Heart left ventricle (tissue), 16 donors: ENCODE data around the gene IBTK. TPM values are rescaled to one million over a fixed set of nuclear protein-coding genes. Genes with fewer than 3 reads are reported as not detected.
A peak's percentile ranks its signal among the peaks of the same experiment; 100 is the strongest.

ENCODE experiments used
- ATAC-seq, 4 donors: fragments of 200-7000 bp; cut with Tn5 transposase; one replicate each; pipeline ENCODE4 v1.9.1; 2020 to 2022; ENCODE audit warnings: moderate library complexity in 4 of 4, mild to moderate bottlenecking in 3 of 4, moderate number of reproducible peaks in 1 of 4
- DNase-seq, 5 donors: peaks; one replicate each; pipeline ENCODE4 v3.0.0-alpha.2; 2020
- H3K27ac ChIP-seq, 12 donors: fragments of 200-600 bp; sonication (generic) in 4 of 12; one replicate each; pipeline versions ENCODE4 v1.5.0 to v1.8.0; 2016 to 2022; ENCODE audit warnings: mild to moderate bottlenecking in 2 of 12
- H3K27me3 ChIP-seq, 9 donors: fragments of 200-600 bp; sonication (generic) in 2 of 9; one replicate each; pipeline versions ENCODE4 v1.5.1 to v1.8.0; 2016 to 2022; ENCODE audit warnings: mild to moderate bottlenecking in 3 of 9
- H3K36me3 ChIP-seq, 9 donors: fragments of 200-600 bp; sonication (generic) in 2 of 9; one replicate each; pipeline versions ENCODE4 v1.5.0 to v1.8.0; 2018 to 2022; ENCODE audit warnings: mild to moderate bottlenecking in 2 of 9
- H3K4me1 ChIP-seq, 12 donors: fragments of 200-600 bp; sonication (generic) in 4 of 12; one replicate each; pipeline versions ENCODE4 v1.5.0 to v1.8.0; 2016 to 2022; ENCODE audit warnings: mild to moderate bottlenecking in 3 of 12
- H3K4me3 ChIP-seq, 12 donors: fragments of 200-600 bp; sonication (generic) in 4 of 12; one replicate each; pipeline versions ENCODE4 v1.5.0 to v1.8.0; 2017 to 2022; ENCODE audit warnings: mild to moderate bottlenecking in 9 of 12, moderate library complexity in 4 of 12
- H3K9me3 ChIP-seq, 12 donors: fragments of 200-600 bp; sonication (generic) in 4 of 12; one replicate each; pipeline versions ENCODE4 v1.5.0 to v1.8.0; 2016 to 2022; ENCODE audit warnings: mild to moderate bottlenecking in 1 of 12
- POLR2A ChIP-seq, 2 donors: fragments of 450-650 bp; IDR thresholded peaks; one replicate each; pipeline ENCODE4 v1.6.1; 2017; ENCODE audit warnings: antibody characterized with exemption in 2 of 2, mild to moderate bottlenecking in 2 of 2, moderate library complexity in 2 of 2
- WGBS, 4 donors: extraction: QIAGEN DNeasy Blood & Tissue Kit in 2 of 4; methylation state at CpG; one replicate each; pipeline versions ENCODE4 v1.1.5 to v1.1.7; 2013 to 2018; 5-methylcytosine and 5-hydroxymethylcytosine counted together
- intact Hi-C, 10 donors: fragments of 100-400 bp; cut with DNase I; formaldehyde crosslinking; loops; one replicate each; pipeline versions ENCODE4 v1.11.1 to v1.14.2; 2022
- polyA plus RNA-seq, 2 donors: library from polyadenylated mRNA; stranded (reverse); fragments of 200-250 nt; gene quantifications; one replicate each; pipeline ENCODE4 v1.2.3, GENCODE V29; 2013
- total RNA-seq, 9 donors: library from RNA; depleted of rRNA in 2 of 9; stranded (reverse); fragments of >200 nt in 2 of 9; fragmentation: NEBNext Ultra II Directional in 3 of 9; extraction: Animal tissue kit (Norgen Biotek cat#: 25700) in 3 of 9; gene quantifications; one replicate each; pipeline versions ENCODE4 v1.1.0 to v1.2.4, GENCODE V29; 2016 to 2023
- TF ChIP-seq, protein P1 (sequence below), 12 donors: fragments of 200-600 bp; sonication (generic) in 4 of 12; IDR thresholded peaks; one replicate each; pipeline versions ENCODE4 v1.5.0 to v1.8.0; 2018 to 2022; ENCODE audit warnings: antibody characterized with exemption in 12 of 12, mild to moderate bottlenecking in 5 of 12
- donor health status: ischemic (EF 13 %, LVEDD 7.1; RV severe dilation, severe dysfunction).
- donor health status: healthy with polysubstance abuse.
- donor health status: DM: no; HTN: yes; CAD: no.
- donor health status: DM: no; HTN: no; CAD: no.
- donor health status: ischemic (EF 25% LVEDD 6.9; RV normal size, moderate dysfunction).
- donor health status: ischemic (EF 25% LVEDD 5.7; RV mildly dilated, moderate dysfunction).
- donor health status: healthy.
- donor health status: DM: yes; HTN: yes; CAD: no.
- donor health status: ischemic (EF 35%, LVEDD 5.7; RV mildly dilated, moderate dysfunction).
- donor health status: nonischemic (EF 11% LVEDD 7.7; RV severe dilation, severe dysfunction).
- donor health status: DM: yes; HTN: yes; CAD: no.
- donor health status: PGD.
- donor health status: ischemic (EF 29% LVEDD 5.4; RV normal size, mild dysfunction).
- donor health status: nonischemic (EF 23%, LVEDD 6.1; RV moderate dilation, normal function).

Gene IBTK
- total and polyA plus RNA-seq, 11 donors = 19.4 to 39.2 (median 28.7) TPM

DNA sequence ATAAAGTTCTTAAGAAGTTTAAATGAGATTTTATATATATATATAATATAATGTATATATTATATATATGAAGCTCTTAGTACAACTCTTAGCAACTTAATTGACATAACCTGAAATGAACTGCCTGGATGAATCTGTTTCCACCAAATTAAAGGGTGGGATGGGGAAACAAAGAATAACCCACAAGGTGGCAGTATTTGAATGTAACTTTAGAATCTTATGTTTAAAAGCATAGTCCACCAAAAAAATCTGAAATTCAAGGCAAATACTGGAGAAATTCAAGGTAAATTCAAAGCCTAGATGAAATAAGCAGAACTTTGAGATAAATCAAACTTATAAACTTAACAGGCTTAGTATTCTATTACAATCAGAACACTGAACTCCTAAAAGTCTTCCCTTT is 4.4 kb upstream of the IBTK start:
- DNase-seq (no peak), ATAC-seq (no peak)
- Histone ChIP-seq H3K27ac (no peak overlapping the region), H3K27me3 (no peaks in the 10 kb centered on the region), H3K9me3 (no peaks in the 10 kb centered on the region), H3K4me3 (no peak overlapping the region), H3K36me3 (no peaks in the 10 kb centered on the region), H3K4me1 (peaks cover 0 to 10% (median 0%) of the 10 kb centered on the region in 12 donors)
- intact Hi-C loops = loop anchor here in 7 of 10 donors (5.0 to 10.0 kb wide), 3 partner anchors 805 to 965 kb away; no protein-coding TSS in a partner anchor
- TF ChIP-seq, protein P1, sequence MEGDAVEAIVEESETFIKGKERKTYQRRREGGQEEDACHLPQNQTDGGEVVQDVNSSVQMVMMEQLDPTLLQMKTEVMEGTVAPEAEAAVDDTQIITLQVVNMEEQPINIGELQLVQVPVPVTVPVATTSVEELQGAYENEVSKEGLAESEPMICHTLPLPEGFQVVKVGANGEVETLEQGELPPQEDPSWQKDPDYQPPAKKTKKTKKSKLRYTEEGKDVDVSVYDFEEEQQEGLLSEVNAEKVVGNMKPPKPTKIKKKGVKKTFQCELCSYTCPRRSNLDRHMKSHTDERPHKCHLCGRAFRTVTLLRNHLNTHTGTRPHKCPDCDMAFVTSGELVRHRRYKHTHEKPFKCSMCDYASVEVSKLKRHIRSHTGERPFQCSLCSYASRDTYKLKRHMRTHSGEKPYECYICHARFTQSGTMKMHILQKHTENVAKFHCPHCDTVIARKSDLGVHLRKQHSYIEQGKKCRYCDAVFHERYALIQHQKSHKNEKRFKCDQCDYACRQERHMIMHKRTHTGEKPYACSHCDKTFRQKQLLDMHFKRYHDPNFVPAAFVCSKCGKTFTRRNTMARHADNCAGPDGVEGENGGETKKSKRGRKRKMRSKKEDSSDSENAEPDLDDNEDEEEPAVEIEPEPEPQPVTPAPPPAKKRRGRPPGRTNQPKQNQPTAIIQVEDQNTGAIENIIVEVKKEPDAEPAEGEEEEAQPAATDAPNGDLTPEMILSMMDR (IDR thresholded peaks at IDR 0.05) = peak; percentile 14 to 69 (median 48)
- no peak for TF ChIP-seq POLR2A (IDR thresholded peaks at IDR 0.05)

DNA sequence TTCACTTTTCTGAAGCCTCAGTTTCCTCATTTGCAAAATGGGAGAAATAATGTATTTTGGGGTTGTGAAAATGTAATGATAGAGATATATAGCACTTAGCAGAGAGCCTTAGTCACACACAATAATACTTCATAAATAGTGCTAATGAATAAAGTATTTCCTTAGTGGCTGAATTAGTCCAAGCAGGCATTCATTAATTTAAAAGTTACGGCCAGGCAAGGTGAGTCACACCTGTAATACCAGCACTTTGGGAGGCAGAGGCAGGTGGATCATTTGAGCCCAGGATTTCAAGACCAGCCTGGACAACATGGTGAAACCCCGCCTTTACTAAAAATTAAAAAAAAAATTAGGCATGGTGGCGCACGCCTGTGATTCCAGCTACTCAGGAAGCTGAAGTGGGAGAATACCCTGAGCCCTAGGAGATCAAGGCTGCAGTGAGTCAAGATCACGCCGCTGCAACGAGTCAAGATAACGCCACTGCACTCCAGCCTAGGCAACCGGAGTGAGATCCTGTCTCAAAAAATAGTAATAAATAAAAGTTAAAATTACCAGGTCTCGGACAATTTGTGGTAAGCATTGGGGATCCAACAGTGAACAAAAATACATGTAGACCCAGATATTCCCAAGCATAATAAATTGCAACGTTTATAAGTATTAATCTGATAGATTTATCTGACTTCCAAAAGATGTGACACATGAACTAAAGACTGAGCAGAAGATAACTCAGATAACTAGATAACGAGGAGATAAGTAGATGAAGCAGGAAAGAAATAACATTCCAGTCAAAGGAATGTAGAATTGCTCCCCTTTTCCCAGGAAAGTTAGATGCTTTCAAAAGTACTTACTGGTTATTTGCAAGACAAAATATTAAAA is 2.1 kb upstream of the IBTK start:
- Histone ChIP-seq H3K9me3 (no peaks in the 10 kb centered on the region), H3K36me3 (peaks cover 0 to 6% (median 0%) of the 10 kb centered on the region in 9 donors), H3K27me3 (no peaks in the 10 kb centered on the region), H3K27ac (no peak overlapping the region), H3K4me1 (peaks cover 0 to 33% (median 13%) of the 10 kb centered on the region in 12 donors), H3K4me3 (no peak overlapping the region)
- TF ChIP-seq, protein P1 (IDR thresholded peaks at IDR 0.05) = no peak
- no peak for TF ChIP-seq POLR2A (IDR thresholded peaks at IDR 0.05)
- 89 to 90% (median 90%) methylated on average over 12 of the region's 12 CpGs for WGBS, 4 donors
- ATAC-seq = no peak
- DNase-seq = no peak
- intact Hi-C loops = loop anchor here in 8 of 10 donors (5.0 to 10.0 kb wide), 5 partner anchors 808 to 968 kb away; partner anchors contain the start of genes PGM3 (in 3 of the 8), RWDD2A (in 3 of the 8), DOP1A (in 1 of the 8) and UBE3D (in 1 of the 8)

DNA sequence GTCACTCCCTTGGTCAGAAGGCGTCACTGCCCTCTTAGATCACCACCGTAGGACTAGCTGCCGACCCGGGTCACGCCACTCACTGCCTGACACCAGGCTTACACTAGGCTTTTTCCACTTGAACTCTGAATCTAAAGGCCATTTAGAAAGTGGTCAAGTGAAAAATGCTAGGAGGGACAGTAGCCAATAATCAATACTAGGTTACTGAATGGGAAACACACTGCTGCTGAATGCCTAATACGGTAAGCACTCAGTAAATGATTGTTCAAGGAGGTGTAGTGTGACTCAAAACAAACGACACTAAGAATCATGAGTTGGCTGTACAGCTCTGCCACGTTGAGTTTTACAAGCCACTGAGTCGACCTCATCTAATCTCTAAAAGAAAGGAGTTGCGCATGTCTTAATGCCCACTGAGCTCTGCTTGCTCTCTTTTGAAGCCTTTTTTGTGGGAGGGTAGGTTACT is 760 bp upstream of the IBTK start:
- 29 to 38% (median 36%) methylated on average over 10 of the region's 10 CpGs for WGBS, 4 donors
- Histone ChIP-seq H3K9me3 (no peaks in the 10 kb centered on the region), H3K27ac (peak overlapping the region; percentile 88 to 97 (median 92)), H3K4me1 (peaks cover 0 to 46% (median 22%) of the 10 kb centered on the region in 12 donors), H3K27me3 (no peaks in the 10 kb centered on the region), H3K4me3 (peak overlapping the region; percentile 65 to 98 (median 78)), H3K36me3 (peaks cover 0 to 6% (median 0%) of the 10 kb centered on the region in 9 donors)
- ATAC-seq = peak in 1 of 4 donors; percentile 54
- TF ChIP-seq POLR2A (IDR thresholded peaks at IDR 0.05) = no peak
- TF ChIP-seq, protein P1 (IDR thresholded peaks at IDR 0.05) = no peak
- DNase-seq = no peak
- intact Hi-C loops = loop anchor here in 4 of 10 donors (5.0 to 10.0 kb wide), 3 partner anchors 809 to 946 kb away; partner anchors contain the start of genes PGM3 (in 3 of the 4), RWDD2A (in 3 of the 4), DOP1A (in 1 of the 4) and UBE3D (in 1 of the 4)
